Measurements from ENCODE around the gene LIG4.

DNA sequence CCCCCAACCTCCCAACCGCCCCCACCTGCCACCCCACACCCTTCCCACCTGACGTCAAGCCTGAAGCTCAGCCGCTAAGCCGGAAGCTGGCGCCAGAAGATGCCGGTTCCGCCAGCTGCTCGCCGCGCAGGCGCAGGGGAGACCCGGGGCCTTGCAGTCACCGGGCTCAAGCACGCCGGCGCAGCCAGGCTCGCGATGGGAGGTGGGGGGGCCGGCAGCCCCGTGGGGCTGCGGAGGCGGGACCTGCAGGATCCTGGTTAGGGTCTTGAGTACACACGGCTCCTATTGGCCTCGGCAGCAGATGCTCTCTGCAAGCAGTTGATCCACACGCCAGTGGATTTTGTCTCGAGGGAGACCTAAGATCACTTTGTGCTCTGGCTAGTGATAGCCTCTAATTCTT, at the start of gene LIG4:
- TF ChIP-seq, protein P1, sequence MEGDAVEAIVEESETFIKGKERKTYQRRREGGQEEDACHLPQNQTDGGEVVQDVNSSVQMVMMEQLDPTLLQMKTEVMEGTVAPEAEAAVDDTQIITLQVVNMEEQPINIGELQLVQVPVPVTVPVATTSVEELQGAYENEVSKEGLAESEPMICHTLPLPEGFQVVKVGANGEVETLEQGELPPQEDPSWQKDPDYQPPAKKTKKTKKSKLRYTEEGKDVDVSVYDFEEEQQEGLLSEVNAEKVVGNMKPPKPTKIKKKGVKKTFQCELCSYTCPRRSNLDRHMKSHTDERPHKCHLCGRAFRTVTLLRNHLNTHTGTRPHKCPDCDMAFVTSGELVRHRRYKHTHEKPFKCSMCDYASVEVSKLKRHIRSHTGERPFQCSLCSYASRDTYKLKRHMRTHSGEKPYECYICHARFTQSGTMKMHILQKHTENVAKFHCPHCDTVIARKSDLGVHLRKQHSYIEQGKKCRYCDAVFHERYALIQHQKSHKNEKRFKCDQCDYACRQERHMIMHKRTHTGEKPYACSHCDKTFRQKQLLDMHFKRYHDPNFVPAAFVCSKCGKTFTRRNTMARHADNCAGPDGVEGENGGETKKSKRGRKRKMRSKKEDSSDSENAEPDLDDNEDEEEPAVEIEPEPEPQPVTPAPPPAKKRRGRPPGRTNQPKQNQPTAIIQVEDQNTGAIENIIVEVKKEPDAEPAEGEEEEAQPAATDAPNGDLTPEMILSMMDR (IDR thresholded peaks at IDR 0.05) = no peak
- TF ChIP-seq RFX5 (IDR thresholded peaks at IDR 0.05) = no peak
- TF ChIP-seq POLR2A (IDR thresholded peaks at IDR 0.05; ENCODE audit: low read length) = peak; percentile 32
- TF ChIP-seq, protein P2, sequence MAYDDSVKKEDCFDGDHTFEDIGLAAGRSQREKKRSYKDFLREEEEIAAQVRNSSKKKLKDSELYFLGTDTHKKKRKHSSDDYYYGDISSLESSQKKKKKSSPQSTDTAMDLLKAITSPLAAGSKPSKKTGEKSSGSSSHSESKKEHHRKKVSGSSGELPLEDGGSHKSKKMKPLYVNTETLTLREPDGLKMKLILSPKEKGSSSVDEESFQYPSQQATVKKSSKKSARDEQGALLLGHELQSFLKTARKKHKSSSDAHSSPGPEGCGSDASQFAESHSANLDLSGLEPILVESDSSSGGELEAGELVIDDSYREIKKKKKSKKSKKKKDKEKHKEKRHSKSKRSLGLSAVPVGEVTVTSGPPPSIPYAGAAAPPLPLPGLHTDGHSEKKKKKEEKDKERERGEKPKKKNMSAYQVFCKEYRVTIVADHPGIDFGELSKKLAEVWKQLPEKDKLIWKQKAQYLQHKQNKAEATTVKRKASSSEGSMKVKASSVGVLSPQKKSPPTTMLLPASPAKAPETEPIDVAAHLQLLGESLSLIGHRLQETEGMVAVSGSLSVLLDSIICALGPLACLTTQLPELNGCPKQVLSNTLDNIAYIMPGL (CRISPR knock-in tag; IDR thresholded peaks at IDR 0.05; ENCODE audit: borderline replicate concordance) = no peak
- TF ChIP-seq MAFK (IDR thresholded peaks at IDR 0.05; ENCODE audit: partially characterized antibody) = no peak
- TF ChIP-seq CHD2 (IDR thresholded peaks at IDR 0.05; ENCODE audit: low read length, partially characterized antibody) = no peak
- TF ChIP-seq NR3C1 (IDR thresholded peaks at IDR 0.05) = no peak
- no peak for TF ChIP-seq MAZ (IDR thresholded peaks at IDR 0.05; ENCODE audit: borderline replicate concordance, low read depth, low read length)
- TF ChIP-seq, protein P3, sequence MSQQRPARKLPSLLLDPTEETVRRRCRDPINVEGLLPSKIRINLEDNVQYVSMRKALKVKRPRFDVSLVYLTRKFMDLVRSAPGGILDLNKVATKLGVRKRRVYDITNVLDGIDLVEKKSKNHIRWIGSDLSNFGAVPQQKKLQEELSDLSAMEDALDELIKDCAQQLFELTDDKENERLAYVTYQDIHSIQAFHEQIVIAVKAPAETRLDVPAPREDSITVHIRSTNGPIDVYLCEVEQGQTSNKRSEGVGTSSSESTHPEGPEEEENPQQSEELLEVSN (IDR thresholded peaks at IDR 0.05; ENCODE audit: borderline replicate concordance, low read depth) = peak; percentile 45; the same call in 1 of the 2 replicates
- no peak for TF ChIP-seq EP300 (IDR thresholded peaks at IDR 0.05)
- TF ChIP-seq, protein P4, sequence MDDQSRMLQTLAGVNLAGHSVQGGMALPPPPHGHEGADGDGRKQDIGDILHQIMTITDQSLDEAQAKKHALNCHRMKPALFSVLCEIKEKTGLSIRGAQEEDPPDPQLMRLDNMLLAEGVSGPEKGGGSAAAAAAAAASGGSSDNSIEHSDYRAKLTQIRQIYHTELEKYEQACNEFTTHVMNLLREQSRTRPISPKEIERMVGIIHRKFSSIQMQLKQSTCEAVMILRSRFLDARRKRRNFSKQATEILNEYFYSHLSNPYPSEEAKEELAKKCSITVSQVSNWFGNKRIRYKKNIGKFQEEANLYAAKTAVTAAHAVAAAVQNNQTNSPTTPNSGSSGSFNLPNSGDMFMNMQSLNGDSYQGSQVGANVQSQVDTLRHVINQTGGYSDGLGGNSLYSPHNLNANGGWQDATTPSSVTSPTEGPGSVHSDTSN (IDR thresholded peaks at IDR 0.05) = peak; percentile 70; the same call in 1 of the 2 replicates

All from A549 (cell line).